Epithelial cell of proximal tubule (primary cell): ENCODE data around the gene IRF8. TPM values are rescaled to one million over a fixed set of nuclear protein-coding genes. Genes with fewer than 3 reads are reported as not detected.

Experiments
- DNase-seq: peaks from one replicate; pipeline ENCODE4 v3.0.0-alpha.2; 2011; ENCODE audit warnings: low read depth
- H3K4me3 ChIP-seq: 2 replicates; pipeline ENCODE4 v1.5.1; 2011; ENCODE audit warnings: low read depth, mild to moderate bottlenecking, low read length
- total RNA-seq: library from RNA; depleted of rRNA; stranded (reverse); fragments of >200 nt; gene quantifications from 2 replicates; pipeline ENCODE4 v1.2.3, GENCODE V29; 2015
- TF ChIP-seq, protein P1 (sequence below): conservative IDR thresholded peaks from 2 replicates; pipeline ENCODE4 v1.5.1; 2012; ENCODE audit warnings: low read depth, mild to moderate bottlenecking, low read length

IRF8 gene
- total RNA-seq, 1 donor from 2014 or later: 0.17 TPM

DNA sequence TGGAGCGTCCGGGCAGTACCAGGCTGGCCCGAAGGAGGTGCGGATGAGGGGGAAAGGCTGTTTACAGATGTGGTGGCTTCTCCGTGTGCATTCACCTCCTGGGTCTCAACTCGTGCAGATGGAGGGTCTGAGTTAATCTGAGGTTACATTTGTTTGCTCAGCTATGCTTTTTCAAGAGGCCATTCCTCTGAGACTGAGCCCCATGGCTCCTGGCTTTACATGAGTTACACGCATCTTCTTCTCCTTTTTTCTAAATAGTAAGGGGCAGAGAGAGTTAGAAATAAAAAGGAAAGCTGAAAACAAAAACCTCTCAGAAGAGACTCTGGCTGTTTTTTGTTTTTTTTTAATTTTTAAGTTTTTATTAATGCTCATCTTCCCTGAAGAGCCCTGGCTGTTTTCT, 29.0 kb downstream of the IRF8 start:
- TF ChIP-seq, protein P1, sequence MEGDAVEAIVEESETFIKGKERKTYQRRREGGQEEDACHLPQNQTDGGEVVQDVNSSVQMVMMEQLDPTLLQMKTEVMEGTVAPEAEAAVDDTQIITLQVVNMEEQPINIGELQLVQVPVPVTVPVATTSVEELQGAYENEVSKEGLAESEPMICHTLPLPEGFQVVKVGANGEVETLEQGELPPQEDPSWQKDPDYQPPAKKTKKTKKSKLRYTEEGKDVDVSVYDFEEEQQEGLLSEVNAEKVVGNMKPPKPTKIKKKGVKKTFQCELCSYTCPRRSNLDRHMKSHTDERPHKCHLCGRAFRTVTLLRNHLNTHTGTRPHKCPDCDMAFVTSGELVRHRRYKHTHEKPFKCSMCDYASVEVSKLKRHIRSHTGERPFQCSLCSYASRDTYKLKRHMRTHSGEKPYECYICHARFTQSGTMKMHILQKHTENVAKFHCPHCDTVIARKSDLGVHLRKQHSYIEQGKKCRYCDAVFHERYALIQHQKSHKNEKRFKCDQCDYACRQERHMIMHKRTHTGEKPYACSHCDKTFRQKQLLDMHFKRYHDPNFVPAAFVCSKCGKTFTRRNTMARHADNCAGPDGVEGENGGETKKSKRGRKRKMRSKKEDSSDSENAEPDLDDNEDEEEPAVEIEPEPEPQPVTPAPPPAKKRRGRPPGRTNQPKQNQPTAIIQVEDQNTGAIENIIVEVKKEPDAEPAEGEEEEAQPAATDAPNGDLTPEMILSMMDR: no peak
- DNase-seq: no peak
- no peak overlapping the region for H3K4me3 ChIP-seq

DNA sequence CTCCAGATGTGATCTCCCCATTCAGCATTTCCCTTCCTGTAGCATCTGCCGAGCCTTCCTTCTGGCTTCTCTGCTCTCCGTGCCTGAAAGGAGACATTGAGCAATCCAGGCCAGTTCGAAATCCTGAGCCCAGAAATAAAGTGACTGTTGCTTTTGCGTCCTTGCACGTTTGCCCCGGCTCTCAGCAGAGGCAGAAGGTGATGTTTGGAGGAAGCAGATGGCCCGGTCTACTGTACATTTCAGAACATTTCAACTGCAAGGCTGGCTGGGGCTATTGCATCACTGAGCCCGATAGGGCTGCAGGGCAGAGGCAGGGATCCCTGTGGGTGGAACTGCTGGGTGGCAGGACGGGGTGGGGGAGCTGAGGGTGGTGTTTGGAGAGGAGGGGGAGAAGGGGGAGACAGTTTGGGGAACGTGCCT, 29.4 kb downstream of the IRF8 start:
- TF ChIP-seq, protein P1: no peak
- no peak for DNase-seq
- no peak overlapping the region for H3K4me3 ChIP-seq

DNA sequence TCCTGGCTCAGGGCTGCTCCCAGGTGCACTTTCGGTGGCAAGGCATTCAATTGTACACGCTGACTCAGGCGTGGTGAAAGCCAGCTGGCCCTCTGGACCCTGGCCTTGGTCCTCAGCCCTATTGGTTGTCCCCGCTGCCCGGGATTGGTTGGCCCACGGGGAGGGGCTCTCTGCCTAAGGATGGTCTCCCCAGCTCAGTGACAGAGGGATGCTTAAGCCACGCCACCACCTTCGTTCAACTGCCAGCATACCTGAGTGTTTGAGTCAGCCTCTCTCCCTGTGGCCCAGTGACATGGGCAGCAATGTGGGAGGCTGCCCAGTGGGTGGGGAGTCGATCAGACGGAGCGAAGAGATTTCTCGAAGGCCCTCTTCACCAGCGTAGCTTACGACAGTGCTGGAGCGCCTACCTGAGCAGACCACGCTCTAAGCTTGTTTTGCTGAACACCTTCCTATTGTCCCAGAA, 30.3 kb downstream of the IRF8 start:
- TF ChIP-seq, protein P1: no peak
- no peak overlapping the region for H3K4me3 ChIP-seq
- no peak for DNase-seq

DNA sequence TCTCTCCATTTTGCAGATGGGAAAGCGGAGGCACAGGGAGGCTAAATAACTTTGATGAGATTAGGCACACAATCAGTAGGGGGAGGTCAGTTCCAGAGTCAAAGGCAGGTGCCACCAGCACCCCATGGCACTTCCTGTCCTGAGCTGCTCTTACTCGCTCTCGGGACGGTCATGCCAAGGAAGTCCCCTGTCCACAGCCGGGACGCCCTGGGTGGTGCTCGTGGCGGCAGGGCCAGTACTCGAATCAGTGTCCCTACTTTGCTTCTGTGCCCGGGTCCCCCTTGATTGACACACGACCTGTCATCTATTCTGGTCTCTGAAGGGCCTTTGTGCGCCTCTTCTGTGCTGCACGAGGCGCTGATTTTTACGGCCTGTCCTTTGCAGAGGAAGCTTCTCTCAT, 31.3 kb downstream of the IRF8 start:
- DNase-seq: no peak
- no peak overlapping the region for H3K4me3 ChIP-seq

DNA sequence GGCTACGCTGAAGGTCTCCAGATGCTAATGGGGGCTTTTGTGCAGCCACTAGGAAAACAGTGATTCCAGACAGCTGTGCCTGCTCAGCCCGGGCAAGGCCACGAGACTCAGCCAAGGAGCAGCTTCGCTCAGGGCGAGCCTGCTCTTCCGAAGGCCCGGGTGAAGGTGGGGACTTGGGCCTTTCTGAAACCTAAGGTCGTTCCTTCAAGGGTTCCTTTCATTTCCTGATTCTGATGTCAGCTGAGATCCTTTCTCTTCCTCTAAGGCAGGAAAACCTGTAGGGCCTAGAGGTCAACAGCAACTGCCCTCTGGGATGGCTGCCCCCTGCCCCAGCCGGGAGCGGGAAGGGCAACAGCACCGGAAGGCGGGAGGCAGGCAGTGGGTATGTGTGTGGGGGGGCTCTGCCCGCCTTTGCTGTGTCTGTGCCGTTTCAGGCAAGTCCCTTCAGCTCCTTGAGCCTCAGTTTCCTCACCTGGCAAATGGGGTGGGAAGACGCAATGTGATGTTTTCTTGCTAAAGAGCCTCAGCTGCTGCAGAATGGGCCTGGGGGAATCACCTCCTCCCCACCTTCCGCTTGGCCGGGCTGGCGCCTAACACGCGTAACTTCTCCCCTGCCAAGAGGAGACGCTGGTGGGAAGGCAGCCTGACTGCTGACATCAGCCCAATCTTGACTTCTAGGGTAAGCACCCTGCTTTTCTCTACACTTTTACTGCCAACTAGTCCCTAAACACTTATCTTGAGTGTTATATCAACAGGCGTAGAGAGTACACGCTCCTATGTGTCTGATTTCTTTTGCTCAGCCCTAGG, 32.8 kb downstream of the IRF8 start:
- DNase-seq: no peak
- H3K4me3 ChIP-seq: no peak overlapping the region
- TF ChIP-seq, protein P1: no peak

More for the DNA sequence above, 31.3 kb downstream of the IRF8 start:
- TF ChIP-seq, protein P1: no peak

DNA sequence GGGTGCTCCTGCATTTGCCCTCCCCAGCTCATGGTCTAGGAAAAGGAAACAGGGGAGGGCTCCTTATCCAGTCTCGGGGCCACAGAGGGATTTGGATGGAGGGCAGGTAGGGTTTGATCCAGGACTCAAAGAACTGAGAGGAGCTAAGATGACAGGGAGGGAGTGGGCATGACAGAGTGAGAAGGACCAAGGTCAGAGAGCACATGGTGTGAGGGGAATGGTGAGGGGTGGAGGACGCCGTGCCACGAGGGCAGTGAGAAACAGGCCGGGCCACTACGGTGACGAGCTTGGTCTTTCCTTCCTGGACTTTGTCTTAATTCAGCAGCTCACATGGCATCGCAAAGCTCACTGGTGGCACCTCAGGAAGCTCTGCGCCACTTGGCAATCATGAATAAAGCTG, 35.2 kb downstream of the IRF8 start:
- TF ChIP-seq, protein P1: no peak
- H3K4me3 ChIP-seq: no peak overlapping the region
- no peak for DNase-seq

DNA sequence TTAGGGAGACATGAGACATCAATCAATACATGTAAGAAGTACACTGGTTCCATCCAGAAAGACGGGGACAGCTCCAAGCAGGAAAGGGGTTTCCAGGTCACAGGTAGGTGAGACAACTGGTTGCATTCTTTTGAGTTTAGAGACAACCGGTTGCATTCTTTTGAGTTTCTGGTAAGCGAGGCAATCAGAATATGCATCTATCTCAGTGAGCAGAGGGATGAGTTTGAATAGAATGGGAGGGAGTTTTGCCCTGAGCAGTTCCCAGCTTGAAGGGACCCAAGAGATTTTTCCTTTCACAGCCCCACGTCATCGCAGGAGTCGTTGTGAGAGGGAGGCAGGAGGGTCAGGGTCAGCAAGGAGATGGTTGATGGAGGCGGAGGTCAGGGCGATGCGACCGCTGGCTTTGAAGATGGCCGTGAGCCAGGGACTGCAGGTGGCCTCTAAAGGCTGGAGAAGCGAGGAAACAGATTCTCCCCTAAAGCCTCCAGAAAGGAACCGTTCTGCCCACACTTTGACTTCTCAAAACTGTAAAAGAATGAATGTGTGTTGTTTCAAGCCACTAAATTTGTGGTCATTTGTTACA, 36.5 kb downstream of the IRF8 start:
- no peak for DNase-seq
- no peak overlapping the region for H3K4me3 ChIP-seq
- TF ChIP-seq, protein P1: no peak
